NT2/D1 (cell line): ENCODE results near the gene SUDS3.

Source experiments
- SUZ12 ChIP-seq: IDR thresholded peaks from 2 replicates; pipeline ENCODE4 v1.6.1; 2011; ENCODE audit not compliant: insufficient read length, insufficient read depth; ENCODE audit errors: extremely low read depth
- YY1 ChIP-seq: IDR thresholded peaks from 2 replicates; pipeline ENCODE4 v1.6.1; 2011; ENCODE audit not compliant: insufficient read length, insufficient read depth
- ZNF274 ChIP-seq: IDR thresholded peaks from 2 replicates; pipeline ENCODE4 v1.6.1; 2011; ENCODE audit warnings: mild to moderate bottlenecking, low read depth, low read length

GRCh38 chr12:118409834-118410233 is 33.5 kb downstream of the SUDS3 start:
- TF ChIP-seq ZNF274, result no peak
- TF ChIP-seq YY1, result no peak
- TF ChIP-seq SUZ12, result no peak
